Inferior parietal cortex (tissue), 1 donor: Measurements from ENCODE around the gene SFTA2.
A peak's percentile ranks its signal among the peaks of the same experiment; 100 is the strongest.
"Not testable (repeated sequence)": the region's sequence is repeated elsewhere in the genome, so short reads cannot be mapped to it uniquely, and the experiment has no call there.

Source experiments
- DNase-seq: peaks from one replicate; pipeline ENCODE4 v3.0.0-alpha.2; 2016; ENCODE audit errors: extremely low spot score

SFTA2 gene

GRCh38 chr6:30931969-30932645 lies at the start of gene SFTA2:
Gene SFTA2, minus strand, starts transcription at chr6:30932170. Its CDS starts 74 bp downstream, at chr6:30932096.
- no peak for DNase-seq

- no peak for DNase-seq
These were observed 47.7 kb upstream of the SFTA2 start for GRCh38 chr6:30979690-30980089.

GRCh38 chr6:30979141-30979540 lies 47.2 kb upstream of the SFTA2 start:
- no peak for DNase-seq

GRCh38 chr6:30974490-30975252 lies 42.7 kb upstream of the SFTA2 start:
- DNase-seq: no peak

GRCh38 chr6:30972816-30973215 lies 40.8 kb upstream of the SFTA2 start:
- no peak for DNase-seq

GRCh38 chr6:30970946-30971345 lies 39.0 kb upstream of the SFTA2 start:
- DNase-seq: no peak

- DNase-seq: not testable (repeated sequence)
These were observed 37.2 kb upstream of the SFTA2 start for GRCh38 chr6:30969171-30969570.

GRCh38 chr6:30966154-30966553 lies 34.2 kb upstream of the SFTA2 start:
- DNase-seq: no peak

- no peak for DNase-seq
These were observed 33.2 kb upstream of the SFTA2 start for GRCh38 chr6:30965140-30965601.

- no peak for DNase-seq
These were observed 32.1 kb upstream of the SFTA2 start for GRCh38 chr6:30964075-30964474.

- DNase-seq: no peak
These were observed 31.7 kb upstream of the SFTA2 start for GRCh38 chr6:30963641-30964040.

- DNase-seq: no peak
These were observed 30.7 kb upstream of the SFTA2 start for GRCh38 chr6:30962716-30963115.

- DNase-seq: no peak
These were observed 29.1 kb upstream of the SFTA2 start for GRCh38 chr6:30960907-30961673.

GRCh38 chr6:30957716-30958115 lies 25.7 kb upstream of the SFTA2 start:
- DNase-seq: no peak

GRCh38 chr6:30955367-30956042 lies 23.5 kb upstream of the SFTA2 start:
- peak; percentile 17 for DNase-seq

- DNase-seq: no peak
These were observed 22.8 kb upstream of the SFTA2 start for GRCh38 chr6:30954631-30955366.

- no peak for DNase-seq
These were observed 20.0 kb upstream of the SFTA2 start for GRCh38 chr6:30951907-30952469.

GRCh38 chr6:30948811-30949210 lies 16.8 kb upstream of the SFTA2 start:
- no peak for DNase-seq

GRCh38 chr6:30947231-30947630 lies 15.3 kb upstream of the SFTA2 start:
- no peak for DNase-seq

GRCh38 chr6:30945281-30945680 lies 13.3 kb upstream of the SFTA2 start:
- no peak for DNase-seq

GRCh38 chr6:30944051-30944450 lies 12.1 kb upstream of the SFTA2 start:
- DNase-seq: no peak
